Loucy (cell line): Measurements from ENCODE around the gene IGF2.

Experiments used
- H2AFZ ChIP-seq: fragments of 200-600 bp; sonication (generic); 2 replicates; pipeline ENCODE4 v1.6.0; 2016; ENCODE audit warnings: antibody characterized with exemption, mild to moderate bottlenecking, low read length, moderate library complexity
- H3F3A ChIP-seq: fragments of 200-600 bp; 2 replicates; pipeline ENCODE4 v1.6.0; 2016; ENCODE audit warnings: antibody characterized with exemption, low read depth, mild to moderate bottlenecking
- H3K27me3 ChIP-seq: fragments of 200-600 bp; sonication (generic); 2 replicates; pipeline ENCODE4 v1.6.1; 2014; ENCODE audit warnings: low read length, mild to moderate bottlenecking; ENCODE audit not compliant: insufficient read depth, poor library complexity, severe bottlenecking
- H3K36me3 ChIP-seq: fragments of 200-600 bp; sonication (generic); 2 replicates; pipeline ENCODE4 v1.6.1; 2016; ENCODE audit warnings: low read length; ENCODE audit not compliant: insufficient read depth
- H3K4me1 ChIP-seq: fragments of 200-600 bp; sonication (generic); 2 replicates; pipeline ENCODE4 v1.5.1; 2014; ENCODE audit warnings: low read length, mild to moderate bottlenecking; ENCODE audit not compliant: insufficient read depth, poor library complexity, severe bottlenecking
- H3K4me2 ChIP-seq: fragments of 200-600 bp; sonication (generic); 2 replicates; pipeline ENCODE4 v1.6.0; 2014; ENCODE audit warnings: antibody characterized with exemption, low read length, low read depth, mild to moderate bottlenecking; ENCODE audit not compliant: poor library complexity, severe bottlenecking
- H3K4me3 ChIP-seq: fragments of 200-600 bp; sonication (generic); 2 replicates; pipeline ENCODE4 v1.5.1; 2014; ENCODE audit warnings: low read length, mild to moderate bottlenecking, mixed read lengths; ENCODE audit not compliant: poor library complexity, severe bottlenecking
- H3K79me2 ChIP-seq: fragments of 200-600 bp; sonication (generic); 2 replicates; pipeline ENCODE4 v1.6.1; 2014; ENCODE audit warnings: low read length; ENCODE audit not compliant: insufficient read depth
- H3K9ac ChIP-seq: fragments of 200-600 bp; sonication (generic); 2 replicates; pipeline ENCODE4 v1.6.0; 2014; ENCODE audit warnings: mild to moderate bottlenecking, low read depth, low read length, moderate library complexity; ENCODE audit not compliant: poor library complexity, severe bottlenecking
- H3K9me2 ChIP-seq: fragments of 200-600 bp; sonication (generic); replicated peaks from 2 replicates; pipeline ENCODE4 v1.6.1; 2016; ENCODE audit warnings: low read depth, low read length, mixed read lengths
- H3K9me3 ChIP-seq: fragments of 200-600 bp; sonication (generic); 2 replicates; pipeline ENCODE4 v1.6.1; 2014; ENCODE audit warnings: mild to moderate bottlenecking, antibody characterized with exemption, low read length, low read depth; ENCODE audit not compliant: insufficient read depth
- H4K20me1 ChIP-seq: fragments of 200-600 bp; sonication (generic); 2 replicates; pipeline ENCODE4 v1.6.0; 2014; ENCODE audit warnings: antibody characterized with exemption, low read length, mild to moderate bottlenecking; ENCODE audit not compliant: insufficient read depth, poor library complexity, severe bottlenecking
- EZH2phosphoT487 ChIP-seq: fragments of 200-600 bp; IDR thresholded peaks from 2 replicates; pipeline ENCODE4 v1.6.1; 2018; ENCODE audit warnings: antibody characterized with exemption, mild to moderate bottlenecking, moderate library complexity, borderline replicate concordance
- TF ChIP-seq, protein P1 (sequence below): fragments of 200-600 bp; sonication (generic); conservative IDR thresholded peaks from 2 replicates; pipeline ENCODE4 v1.5.1; 2014; ENCODE audit warnings: mild to moderate bottlenecking, antibody characterized with exemption, low read length

The IGF2 gene

GRCh38 chr11:2128511-2129307 lies 10.5 kb downstream of the IGF2 start:
- H3K4me2 ChIP-seq = no peak overlapping the region
- TF ChIP-seq, protein P1, sequence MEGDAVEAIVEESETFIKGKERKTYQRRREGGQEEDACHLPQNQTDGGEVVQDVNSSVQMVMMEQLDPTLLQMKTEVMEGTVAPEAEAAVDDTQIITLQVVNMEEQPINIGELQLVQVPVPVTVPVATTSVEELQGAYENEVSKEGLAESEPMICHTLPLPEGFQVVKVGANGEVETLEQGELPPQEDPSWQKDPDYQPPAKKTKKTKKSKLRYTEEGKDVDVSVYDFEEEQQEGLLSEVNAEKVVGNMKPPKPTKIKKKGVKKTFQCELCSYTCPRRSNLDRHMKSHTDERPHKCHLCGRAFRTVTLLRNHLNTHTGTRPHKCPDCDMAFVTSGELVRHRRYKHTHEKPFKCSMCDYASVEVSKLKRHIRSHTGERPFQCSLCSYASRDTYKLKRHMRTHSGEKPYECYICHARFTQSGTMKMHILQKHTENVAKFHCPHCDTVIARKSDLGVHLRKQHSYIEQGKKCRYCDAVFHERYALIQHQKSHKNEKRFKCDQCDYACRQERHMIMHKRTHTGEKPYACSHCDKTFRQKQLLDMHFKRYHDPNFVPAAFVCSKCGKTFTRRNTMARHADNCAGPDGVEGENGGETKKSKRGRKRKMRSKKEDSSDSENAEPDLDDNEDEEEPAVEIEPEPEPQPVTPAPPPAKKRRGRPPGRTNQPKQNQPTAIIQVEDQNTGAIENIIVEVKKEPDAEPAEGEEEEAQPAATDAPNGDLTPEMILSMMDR = no peak
- TF ChIP-seq EZH2phosphoT487 = no peak

GRCh38 chr11:2128130-2128510 lies 11.1 kb downstream of the IGF2 start:
- TF ChIP-seq, protein P1 = no peak
- TF ChIP-seq EZH2phosphoT487 = no peak
- Histone ChIP-seq H4K20me1 (no peaks in the 10 kb centered on the region), H3K36me3 (no peaks in the 10 kb centered on the region)

More at GRCh38 chr11:2128511-2129307, 10.5 kb downstream of the IGF2 start:
- Histone ChIP-seq H3K79me2 (no peaks in the 10 kb centered on the region), H3K9ac (no peak overlapping the region), H3K9me2 (no peaks in the 10 kb centered on the region), H3K27me3 (no peaks in the 10 kb centered on the region), H2AFZ (no peak overlapping the region), H3K36me3 (no peaks in the 10 kb centered on the region), H3K4me1 (no peaks in the 10 kb centered on the region), H4K20me1 (no peaks in the 10 kb centered on the region), H3F3A (no peaks in the 10 kb centered on the region), H3K4me3 (no peak overlapping the region), H3K9me3 (no peaks in the 10 kb centered on the region)

GRCh38 chr11:2127482-2128129 lies 11.6 kb downstream of the IGF2 start:
- no peaks in the 10 kb centered on the region for H3K36me3 ChIP-seq
- H3K79me2 ChIP-seq = no peaks in the 10 kb centered on the region
- H3K4me1 ChIP-seq = no peaks in the 10 kb centered on the region
- no peak overlapping the region for H3K4me3 ChIP-seq
- no peak overlapping the region for H3K9ac ChIP-seq
- H3K4me2 ChIP-seq = no peak overlapping the region
- H2AFZ ChIP-seq = no peak overlapping the region
- no peaks in the 10 kb centered on the region for H4K20me1 ChIP-seq
- H3K9me2 ChIP-seq = no peaks in the 10 kb centered on the region
- TF ChIP-seq, protein P1 = no peak
- TF ChIP-seq EZH2phosphoT487 = no peak
- H3K9me3 ChIP-seq = no peaks in the 10 kb centered on the region
- H3F3A ChIP-seq = no peaks in the 10 kb centered on the region
- no peaks in the 10 kb centered on the region for H3K27me3 ChIP-seq

More at GRCh38 chr11:2128130-2128510, 11.1 kb downstream of the IGF2 start:
- Histone ChIP-seq H3K4me3 (no peak overlapping the region), H3K4me1 (no peaks in the 10 kb centered on the region), H3K4me2 (no peak overlapping the region), H3K79me2 (no peaks in the 10 kb centered on the region), H3K9me2 (no peaks in the 10 kb centered on the region), H2AFZ (no peak overlapping the region), H3K9ac (no peak overlapping the region), H3F3A (no peaks in the 10 kb centered on the region), H3K27me3 (no peaks in the 10 kb centered on the region), H3K9me3 (no peaks in the 10 kb centered on the region)
